Bronchial epithelial cell (primary cell): ENCODE data around the gene MTHFD2. TPM values are rescaled to one million over a fixed set of nuclear protein-coding genes. Genes with fewer than 3 reads are reported as not detected.

Source experiments
- DNase-seq: peaks from one replicate; pipeline ENCODE4 v3.0.0-alpha.2; 2010; ENCODE audit warnings: low read depth
- FAIRE-seq: peaks from 2 replicates; lab custom pipeline; 2011; peaks lifted over from hg19 to GRCh38; lab: Jason Lieb, UNC
- H3K27me3 ChIP-seq: 2 replicates; pipeline ENCODE4 v1.5.1; 2011; ENCODE audit warnings: low read length; ENCODE audit not compliant: control insufficient read depth, insufficient read depth
- H3K36me3 ChIP-seq: 2 replicates; pipeline ENCODE4 v1.5.1; 2011; ENCODE audit warnings: low read length; ENCODE audit not compliant: control insufficient read depth, insufficient read depth
- H3K4me3 ChIP-seq: 2 replicates; pipeline ENCODE4 v1.5.1; 2011; ENCODE audit warnings: mild to moderate bottlenecking, low read depth, low read length, control low read depth
- total RNA-seq: library from RNA; depleted of rRNA; stranded (reverse); fragments of >200 nt; gene quantifications from 2 replicates; pipeline ENCODE4 v1.2.1, GENCODE V29; 2014
- TF ChIP-seq, protein P1 (sequence below): IDR thresholded peaks from 2 replicates; pipeline ENCODE4 v1.5.1; 2011; ENCODE audit warnings: mild to moderate bottlenecking, moderate library complexity, low read length, control low read depth, inconsistent platforms; ENCODE audit not compliant: insufficient read depth, severe bottlenecking

The MTHFD2 gene
- total RNA-seq, 1 donor from 2014 or later = 305 TPM

DNA sequence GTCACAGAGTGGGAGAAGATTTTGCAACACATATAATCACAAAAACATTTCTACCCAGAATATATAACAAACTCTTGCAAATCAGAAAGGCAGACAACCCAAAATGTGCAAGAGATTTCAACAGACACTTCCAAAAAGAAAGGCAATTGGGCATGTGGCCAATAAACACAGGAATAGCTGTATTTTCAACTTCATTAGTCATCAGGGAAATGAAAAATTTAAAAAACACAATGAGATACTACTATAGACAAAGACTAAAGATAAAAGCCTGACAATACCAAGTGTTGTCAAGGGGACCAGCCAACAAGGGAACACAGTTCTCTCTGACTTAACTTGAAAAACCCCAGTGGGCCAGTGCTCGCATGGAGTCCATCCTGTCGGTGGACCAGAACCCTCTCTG is 40.5 kb downstream of the MTHFD2 start:
- peaks cover 2% of the 10 kb centered on the region for H3K27me3 ChIP-seq
- no peak overlapping the region for H3K4me3 ChIP-seq
- TF ChIP-seq, protein P1, sequence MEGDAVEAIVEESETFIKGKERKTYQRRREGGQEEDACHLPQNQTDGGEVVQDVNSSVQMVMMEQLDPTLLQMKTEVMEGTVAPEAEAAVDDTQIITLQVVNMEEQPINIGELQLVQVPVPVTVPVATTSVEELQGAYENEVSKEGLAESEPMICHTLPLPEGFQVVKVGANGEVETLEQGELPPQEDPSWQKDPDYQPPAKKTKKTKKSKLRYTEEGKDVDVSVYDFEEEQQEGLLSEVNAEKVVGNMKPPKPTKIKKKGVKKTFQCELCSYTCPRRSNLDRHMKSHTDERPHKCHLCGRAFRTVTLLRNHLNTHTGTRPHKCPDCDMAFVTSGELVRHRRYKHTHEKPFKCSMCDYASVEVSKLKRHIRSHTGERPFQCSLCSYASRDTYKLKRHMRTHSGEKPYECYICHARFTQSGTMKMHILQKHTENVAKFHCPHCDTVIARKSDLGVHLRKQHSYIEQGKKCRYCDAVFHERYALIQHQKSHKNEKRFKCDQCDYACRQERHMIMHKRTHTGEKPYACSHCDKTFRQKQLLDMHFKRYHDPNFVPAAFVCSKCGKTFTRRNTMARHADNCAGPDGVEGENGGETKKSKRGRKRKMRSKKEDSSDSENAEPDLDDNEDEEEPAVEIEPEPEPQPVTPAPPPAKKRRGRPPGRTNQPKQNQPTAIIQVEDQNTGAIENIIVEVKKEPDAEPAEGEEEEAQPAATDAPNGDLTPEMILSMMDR = no peak
- H3K36me3 ChIP-seq = no peaks in the 10 kb centered on the region
- no peak for FAIRE-seq
- DNase-seq = peak; percentile 59

DNA sequence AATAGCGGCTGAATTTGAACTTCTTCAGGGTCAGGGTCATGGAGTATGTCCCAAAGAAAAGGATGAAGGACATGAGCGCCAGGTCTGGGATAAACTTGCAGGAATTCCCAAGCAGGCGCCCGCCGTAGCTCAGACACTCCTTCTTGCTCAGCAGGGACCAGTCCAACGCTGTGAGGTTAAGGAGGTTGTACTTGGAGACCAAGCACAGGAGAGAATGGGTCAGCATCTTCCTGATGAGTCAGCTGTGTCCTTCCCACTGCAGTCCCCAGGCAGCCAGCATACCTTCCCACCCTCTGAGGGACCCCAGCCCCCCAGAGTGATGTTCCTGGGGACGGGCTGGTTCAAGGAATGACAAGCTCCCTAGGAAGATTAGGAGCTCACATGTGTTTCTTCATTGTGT is 40.9 kb downstream of the MTHFD2 start:
- TF ChIP-seq, protein P1 = no peak
- Histone ChIP-seq H3K36me3 (no peaks in the 10 kb centered on the region), H3K27me3 (peaks cover 2% of the 10 kb centered on the region), H3K4me3 (no peak overlapping the region)
- no peak for FAIRE-seq
- DNase-seq = no peak

DNA sequence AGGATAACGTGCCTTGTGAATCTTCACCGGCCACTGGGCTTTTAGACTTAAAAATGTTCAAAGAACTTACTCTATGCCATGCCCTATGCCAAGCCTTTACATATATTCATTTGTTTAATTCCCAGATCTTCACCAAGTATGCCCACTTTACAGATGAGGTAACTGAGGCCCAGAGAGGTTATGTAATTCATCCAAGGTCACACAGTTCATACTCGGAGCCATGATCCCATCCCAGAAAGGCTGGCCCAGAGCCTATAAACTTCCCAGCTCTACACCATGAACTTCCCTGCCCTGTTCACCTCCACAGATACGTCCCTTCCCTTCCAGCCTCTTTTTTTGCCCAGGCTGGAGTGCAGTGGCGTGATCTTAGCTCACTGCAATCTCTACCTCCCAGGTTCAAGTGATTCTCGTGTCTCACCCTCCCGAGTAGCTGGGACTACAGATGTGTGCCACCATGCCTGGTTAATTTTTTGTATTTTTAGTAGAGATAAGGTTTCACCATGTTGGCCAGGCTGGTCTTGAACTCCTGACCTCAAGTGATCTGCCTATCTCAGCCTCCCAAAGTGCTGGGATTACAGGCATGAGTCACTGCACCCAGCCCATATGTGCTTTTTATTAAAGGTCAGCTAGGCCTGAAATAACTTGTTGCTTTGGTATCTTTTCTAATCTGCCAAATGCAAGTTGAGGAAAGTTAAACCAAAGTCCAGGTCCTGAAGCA is 44.1 kb downstream of the MTHFD2 start:
- no peak for FAIRE-seq
- DNase-seq = no peak
- no peaks in the 10 kb centered on the region for H3K27me3 ChIP-seq
- TF ChIP-seq, protein P1 = no peak
- no peaks in the 10 kb centered on the region for H3K36me3 ChIP-seq
- H3K4me3 ChIP-seq = no peak overlapping the region

DNA sequence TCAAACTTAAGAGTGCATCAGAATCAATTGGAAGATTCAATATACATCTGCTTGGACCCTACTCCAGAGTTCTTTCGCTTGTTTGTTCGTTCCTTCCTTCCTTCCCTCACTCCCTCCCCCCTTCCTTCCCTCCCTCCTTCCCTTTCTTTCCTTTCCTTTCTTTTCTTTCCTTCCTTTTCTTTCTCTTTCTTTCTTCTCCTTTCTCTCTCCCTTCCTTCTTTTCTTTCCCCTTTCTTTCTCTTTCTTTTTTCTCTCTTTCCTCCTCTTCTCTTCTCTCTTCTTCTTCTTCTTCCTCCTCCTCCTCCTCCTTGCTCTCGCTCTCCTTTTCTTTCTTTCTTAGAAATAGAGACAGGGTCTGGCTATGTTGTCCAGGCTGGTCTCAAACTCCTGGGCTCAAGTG is 45.9 kb downstream of the MTHFD2 start:
- DNase-seq (no peak), FAIRE-seq (no peak)
- TF ChIP-seq, protein P1 = no peak
- H3K27me3 ChIP-seq = no peaks in the 10 kb centered on the region
- H3K36me3 ChIP-seq = no peaks in the 10 kb centered on the region
- H3K4me3 ChIP-seq = no peak overlapping the region

DNA sequence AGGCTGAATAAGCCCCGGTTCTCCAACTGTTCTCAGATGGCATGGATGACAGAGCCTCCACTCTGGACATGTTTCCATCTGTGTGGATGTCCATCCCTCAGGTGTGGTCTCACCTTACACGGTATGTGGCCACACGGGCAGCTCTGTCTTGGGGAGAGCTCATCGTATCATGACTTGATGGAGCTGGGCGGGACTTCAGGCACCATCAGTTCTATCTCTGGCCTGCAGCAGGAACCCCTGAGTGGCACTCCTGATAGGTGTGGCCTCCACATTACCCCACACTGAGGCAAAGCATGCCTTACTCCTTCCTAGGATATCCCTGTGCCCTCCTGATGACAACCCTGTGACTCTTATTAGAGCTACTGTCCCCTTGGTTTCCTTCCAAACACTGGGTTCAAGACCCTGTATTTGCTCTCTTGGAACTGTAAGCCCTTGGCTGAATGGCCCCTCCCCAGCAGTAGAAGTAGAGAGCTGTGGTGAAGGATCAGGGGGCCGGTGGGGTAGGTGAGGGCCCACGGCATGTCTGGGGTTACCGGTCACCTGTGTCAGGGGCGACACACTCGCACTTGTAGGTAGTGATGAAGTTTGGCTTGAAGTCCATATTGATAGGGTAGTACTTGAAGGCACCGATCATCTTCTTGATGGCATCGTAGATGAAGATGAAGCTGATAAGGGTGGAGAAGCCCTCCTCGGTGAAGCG is 48.2 kb downstream of the MTHFD2 start:
- Histone ChIP-seq H3K27me3 (no peaks in the 10 kb centered on the region), H3K4me3 (no peak overlapping the region), H3K36me3 (no peaks in the 10 kb centered on the region)
- DNase-seq (no peak), FAIRE-seq (peak; percentile 55)
- TF ChIP-seq, protein P1 = no peak
